ENCODE measurements around the gene LSM12. TPM values are rescaled to one million over a fixed set of nuclear protein-coding genes. Genes with fewer than 3 reads are reported as not detected.

LSM12 gene
- total RNA-seq, 1 experiment from 2014 or later: 85.5 TPM

DNA sequence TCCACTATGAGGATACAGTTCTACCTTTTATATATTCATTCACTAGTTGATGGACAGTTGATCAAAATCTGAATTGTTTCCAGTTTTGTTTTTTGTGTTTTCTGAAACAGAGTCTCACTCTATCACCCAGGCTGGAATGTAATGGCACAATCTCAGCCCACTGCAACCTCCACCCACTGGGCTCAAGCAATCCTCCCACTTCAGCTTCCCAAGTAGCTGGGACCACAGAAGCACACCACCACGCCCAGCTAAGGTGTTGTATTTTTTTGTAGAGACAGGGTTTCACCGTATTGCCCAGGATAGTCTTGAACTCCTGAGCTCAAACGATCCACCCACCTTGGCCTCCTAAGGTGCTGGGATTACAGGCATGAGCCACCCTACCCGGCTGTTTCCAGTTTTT, 21.0 kb downstream of the LSM12 start:
- no peak overlapping the region for H3K4me3 Mint-ChIP-seq (ENCODE audit: unreplicated experiment)
- H3K9me3 Mint-ChIP-seq (ENCODE audit: unreplicated experiment): no peaks in the 10 kb centered on the region
- H3K27me3 Mint-ChIP-seq (ENCODE audit: insufficient read depth, unreplicated experiment): no peaks in the 10 kb centered on the region
- ChIA-PET POLR2A (no interaction called here), CTCF (no interaction called here)
- peaks cover 6% of the 10 kb centered on the region for H3K4me1 Mint-ChIP-seq (ENCODE audit: low read depth, unreplicated experiment)
- no peak for DNase-seq
- Histone ChIP-seq H3K9me3 (no peaks in the 10 kb centered on the region), H3K4me3 (ENCODE audit: low read depth, low read length) (no peak overlapping the region), H3K36me3 (ENCODE audit: control insufficient read depth, insufficient read depth, low read length) (peaks cover 2% of the 10 kb centered on the region), H3K27me3 (replicated peaks; ENCODE audit: control insufficient read depth, insufficient read depth, low read length) (no peaks in the 10 kb centered on the region), H3K4me1 (no peaks in the 10 kb centered on the region)
- no peak overlapping the region for H3K27ac Mint-ChIP-seq (ENCODE audit: unreplicated experiment)
- TF ChIP-seq, protein P1, sequence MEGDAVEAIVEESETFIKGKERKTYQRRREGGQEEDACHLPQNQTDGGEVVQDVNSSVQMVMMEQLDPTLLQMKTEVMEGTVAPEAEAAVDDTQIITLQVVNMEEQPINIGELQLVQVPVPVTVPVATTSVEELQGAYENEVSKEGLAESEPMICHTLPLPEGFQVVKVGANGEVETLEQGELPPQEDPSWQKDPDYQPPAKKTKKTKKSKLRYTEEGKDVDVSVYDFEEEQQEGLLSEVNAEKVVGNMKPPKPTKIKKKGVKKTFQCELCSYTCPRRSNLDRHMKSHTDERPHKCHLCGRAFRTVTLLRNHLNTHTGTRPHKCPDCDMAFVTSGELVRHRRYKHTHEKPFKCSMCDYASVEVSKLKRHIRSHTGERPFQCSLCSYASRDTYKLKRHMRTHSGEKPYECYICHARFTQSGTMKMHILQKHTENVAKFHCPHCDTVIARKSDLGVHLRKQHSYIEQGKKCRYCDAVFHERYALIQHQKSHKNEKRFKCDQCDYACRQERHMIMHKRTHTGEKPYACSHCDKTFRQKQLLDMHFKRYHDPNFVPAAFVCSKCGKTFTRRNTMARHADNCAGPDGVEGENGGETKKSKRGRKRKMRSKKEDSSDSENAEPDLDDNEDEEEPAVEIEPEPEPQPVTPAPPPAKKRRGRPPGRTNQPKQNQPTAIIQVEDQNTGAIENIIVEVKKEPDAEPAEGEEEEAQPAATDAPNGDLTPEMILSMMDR (IDR thresholded peaks at IDR 0.05; ENCODE audit: insufficient read depth in 1 of 2, low read depth in 1 of 2, low read length in 1 of 2, severe bottlenecking in 1 of 2, unreplicated experiment in 1 of 2): no peak
- H3K36me3 Mint-ChIP-seq (ENCODE audit: insufficient read depth, unreplicated experiment): peaks cover 60% of the 10 kb centered on the region
- intact Hi-C loops (cut with micrococcal nuclease; ENCODE audit: unreplicated experiment): no loop called here
- BruUV-seq (replicated peaks): no TSS peak

DNA sequence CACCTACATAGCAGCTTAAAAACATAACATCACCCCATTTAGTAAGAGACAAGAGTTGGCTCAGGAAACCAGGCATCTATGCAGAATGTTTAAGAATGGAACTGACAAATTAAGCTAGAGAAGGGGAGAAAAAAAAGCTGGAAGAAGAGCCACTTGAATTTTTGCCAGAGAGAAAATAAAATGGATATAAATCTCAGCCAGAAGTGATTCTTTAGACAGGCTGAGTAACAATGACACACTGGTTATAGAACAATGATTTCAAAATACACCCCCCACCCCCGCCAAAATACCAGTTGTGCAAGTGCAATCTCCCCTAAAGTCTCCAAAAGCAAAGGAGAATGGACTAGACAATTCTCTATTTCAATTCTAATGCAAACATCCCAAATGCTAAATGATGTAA, 22.4 kb downstream of the LSM12 start:
- H3K27ac Mint-ChIP-seq (ENCODE audit: unreplicated experiment): no peak overlapping the region
- ChIA-PET CTCF (no interaction called here), POLR2A (interaction anchor here (0.6 to 1.1 kb wide), 2 partner anchors 22 to 28 kb away, joined by 3 read pairs; no protein-coding TSS in a partner anchor)
- H3K27me3 Mint-ChIP-seq (ENCODE audit: insufficient read depth, unreplicated experiment): no peaks in the 10 kb centered on the region
- intact Hi-C loops (cut with micrococcal nuclease; ENCODE audit: unreplicated experiment): no loop called here
- Histone ChIP-seq H3K36me3 (ENCODE audit: control insufficient read depth, insufficient read depth, low read length) (peaks cover 4% of the 10 kb centered on the region; the same call in 1 of the 2 replicates), H3K9me3 (no peaks in the 10 kb centered on the region), H3K4me1 (no peaks in the 10 kb centered on the region), H3K27me3 (replicated peaks; ENCODE audit: control insufficient read depth, insufficient read depth, low read length) (no peaks in the 10 kb centered on the region), H3K4me3 (ENCODE audit: low read depth, low read length) (no peak overlapping the region)
- BruUV-seq (replicated peaks): no TSS peak
- no peak overlapping the region for H3K4me3 Mint-ChIP-seq (ENCODE audit: unreplicated experiment)
- DNase-seq: no peak
- no peaks in the 10 kb centered on the region for H3K9me3 Mint-ChIP-seq (ENCODE audit: unreplicated experiment)
- peaks cover 58% of the 10 kb centered on the region for H3K36me3 Mint-ChIP-seq (ENCODE audit: insufficient read depth, unreplicated experiment)
- TF ChIP-seq, protein P1 (IDR thresholded peaks at IDR 0.05; ENCODE audit: insufficient read depth in 1 of 2, low read depth in 1 of 2, low read length in 1 of 2, severe bottlenecking in 1 of 2, unreplicated experiment in 1 of 2): no peak
- peaks cover 6% of the 10 kb centered on the region for H3K4me1 Mint-ChIP-seq (ENCODE audit: low read depth, unreplicated experiment)

DNA sequence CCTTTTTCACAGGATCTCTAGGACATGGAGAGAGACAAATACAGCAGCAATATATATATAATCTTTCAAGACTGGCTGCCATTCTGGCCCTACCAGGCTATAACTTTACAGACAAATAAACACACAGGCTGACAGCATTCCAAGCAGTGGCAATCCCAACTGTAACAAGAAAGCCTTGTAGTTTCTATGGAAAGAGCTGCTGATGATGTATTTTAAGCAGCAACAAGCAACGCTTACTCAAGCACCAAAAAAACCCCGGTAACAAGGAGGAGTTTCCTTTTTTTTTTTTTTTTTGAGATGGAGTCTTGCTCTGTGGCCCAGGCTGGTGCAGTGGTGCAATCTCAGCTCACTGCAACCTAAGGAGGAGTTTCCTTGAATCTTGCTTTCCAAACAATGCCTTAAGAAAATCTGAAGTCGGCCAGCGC, 23.2 kb downstream of the LSM12 start:
- ChIA-PET CTCF (interaction anchor here (0.7 to 1.7 kb wide), 2 partner anchors 44 to 99 kb away, joined by 3 to 5 read pairs; no protein-coding TSS in a partner anchor), POLR2A (no interaction called here)
- peaks cover 6% of the 10 kb centered on the region for H3K4me1 Mint-ChIP-seq (ENCODE audit: low read depth, unreplicated experiment)
- H3K27ac Mint-ChIP-seq (ENCODE audit: unreplicated experiment): no peak overlapping the region
- no peaks in the 10 kb centered on the region for H3K9me3 ChIP-seq
- H3K27me3 Mint-ChIP-seq (ENCODE audit: insufficient read depth, unreplicated experiment): no peaks in the 10 kb centered on the region
- peaks cover 3% of the 10 kb centered on the region; the same call in 1 of the 2 replicates for H3K36me3 ChIP-seq (ENCODE audit: control insufficient read depth, insufficient read depth, low read length)
- H3K27me3 ChIP-seq (replicated peaks; ENCODE audit: control insufficient read depth, insufficient read depth, low read length): no peaks in the 10 kb centered on the region
- H3K9me3 Mint-ChIP-seq (ENCODE audit: unreplicated experiment): no peaks in the 10 kb centered on the region
- H3K4me3 Mint-ChIP-seq (ENCODE audit: unreplicated experiment): no peak overlapping the region
- DNase-seq: no peak
- TF ChIP-seq, protein P1 (IDR thresholded peaks at IDR 0.05; ENCODE audit: insufficient read depth in 1 of 2, low read depth in 1 of 2, low read length in 1 of 2, severe bottlenecking in 1 of 2, unreplicated experiment in 1 of 2): no peak
- BruUV-seq (replicated peaks): no TSS peak
- H3K4me1 ChIP-seq: no peaks in the 10 kb centered on the region
- intact Hi-C loops (cut with micrococcal nuclease; ENCODE audit: unreplicated experiment): no loop called here
- peaks cover 58% of the 10 kb centered on the region for H3K36me3 Mint-ChIP-seq (ENCODE audit: insufficient read depth, unreplicated experiment)
- H3K4me3 ChIP-seq (ENCODE audit: low read depth, low read length): no peak overlapping the region
